ENCODE measurements around the gene ANXA3. TPM values are rescaled to one million over a fixed set of nuclear protein-coding genes. Genes with fewer than 3 reads are reported as not detected.

Gene ANXA3
- polyA plus RNA-seq, 1 experiment = 13.9 TPM

DNA sequence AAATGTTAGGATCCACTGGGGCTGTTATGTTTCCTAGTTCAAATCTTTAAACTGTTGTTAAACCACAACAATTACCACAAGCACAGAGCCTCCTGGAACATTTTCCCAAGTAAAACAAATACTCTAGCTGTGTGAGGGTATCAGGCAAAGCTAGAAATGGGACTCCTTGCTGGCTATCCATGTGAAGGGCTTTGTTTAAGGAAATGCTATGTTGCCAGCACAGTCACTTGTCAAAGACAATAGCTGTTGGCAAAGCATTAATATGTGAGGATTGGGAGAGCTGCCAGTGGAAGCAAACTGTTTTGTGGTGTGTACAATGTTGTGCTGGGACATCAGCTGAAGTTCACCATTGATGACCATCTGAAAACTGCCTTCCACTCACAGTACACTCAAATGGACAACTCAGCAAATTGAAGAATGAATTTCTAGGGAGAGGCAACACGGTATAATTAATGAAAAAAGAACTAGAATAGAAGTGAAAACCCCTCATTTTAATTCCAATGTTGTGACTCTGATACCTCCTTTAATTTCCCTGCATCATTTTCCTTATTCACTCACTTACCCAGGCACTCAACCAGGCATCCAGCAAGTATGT lies 100.8 kb downstream of the ANXA3 start:
- ChIA-PET POLR2A (interaction anchor here (0.7 kb wide), 1 partner anchor 92 kb away, joined by 3 read pairs; no protein-coding TSS in a partner anchor), CTCF (interaction anchor here (1.1 to 1.4 kb wide), 3 partner anchors 9 to 212 kb away, joined by 3 to 7 read pairs (median 3); no protein-coding TSS in a partner anchor)
- Histone ChIP-seq H3K4me3 (ENCODE audit: low read depth, low read length) (no peak overlapping the region), H3K27me3 (ENCODE audit: control insufficient read depth, insufficient read depth, low read length) (no peaks in the 10 kb centered on the region), H3K9me3 (ENCODE audit: control insufficient read depth, insufficient read depth, low read length) (no peaks in the 10 kb centered on the region), H3K27ac (ENCODE audit: low read depth, low read length) (no peak overlapping the region)
- DNase-seq (ENCODE audit: low read depth, low spot score) = no peak
- TF ChIP-seq, protein P1, sequence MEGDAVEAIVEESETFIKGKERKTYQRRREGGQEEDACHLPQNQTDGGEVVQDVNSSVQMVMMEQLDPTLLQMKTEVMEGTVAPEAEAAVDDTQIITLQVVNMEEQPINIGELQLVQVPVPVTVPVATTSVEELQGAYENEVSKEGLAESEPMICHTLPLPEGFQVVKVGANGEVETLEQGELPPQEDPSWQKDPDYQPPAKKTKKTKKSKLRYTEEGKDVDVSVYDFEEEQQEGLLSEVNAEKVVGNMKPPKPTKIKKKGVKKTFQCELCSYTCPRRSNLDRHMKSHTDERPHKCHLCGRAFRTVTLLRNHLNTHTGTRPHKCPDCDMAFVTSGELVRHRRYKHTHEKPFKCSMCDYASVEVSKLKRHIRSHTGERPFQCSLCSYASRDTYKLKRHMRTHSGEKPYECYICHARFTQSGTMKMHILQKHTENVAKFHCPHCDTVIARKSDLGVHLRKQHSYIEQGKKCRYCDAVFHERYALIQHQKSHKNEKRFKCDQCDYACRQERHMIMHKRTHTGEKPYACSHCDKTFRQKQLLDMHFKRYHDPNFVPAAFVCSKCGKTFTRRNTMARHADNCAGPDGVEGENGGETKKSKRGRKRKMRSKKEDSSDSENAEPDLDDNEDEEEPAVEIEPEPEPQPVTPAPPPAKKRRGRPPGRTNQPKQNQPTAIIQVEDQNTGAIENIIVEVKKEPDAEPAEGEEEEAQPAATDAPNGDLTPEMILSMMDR (IDR thresholded peaks at IDR 0.05; ENCODE audit: low read depth, low read length) = no peak

DNA sequence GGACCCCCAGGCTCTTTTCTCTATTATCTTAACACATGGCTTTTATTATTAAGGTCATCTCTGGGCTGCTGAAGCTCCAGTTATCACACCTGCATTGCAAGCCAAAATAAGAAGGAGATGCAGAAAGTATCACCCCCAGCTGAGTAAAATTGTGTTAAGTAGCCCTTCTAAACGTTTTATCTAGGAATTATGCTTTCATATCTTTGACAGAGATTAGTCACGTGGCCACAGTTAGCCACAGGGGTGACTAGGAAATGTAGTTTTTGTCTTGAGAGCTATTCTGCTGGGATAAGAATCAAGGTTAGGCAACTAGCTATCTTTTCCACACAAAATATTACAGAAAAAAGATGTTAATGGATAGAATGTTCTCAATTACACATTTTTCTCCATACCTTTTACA lies 102.1 kb downstream of the ANXA3 start:
- DNase-seq (ENCODE audit: low read depth, low spot score) = no peak
- H3K4me3 ChIP-seq (ENCODE audit: low read depth, low read length) = no peak overlapping the region
- no peaks in the 10 kb centered on the region for H3K9me3 ChIP-seq (ENCODE audit: control insufficient read depth, insufficient read depth, low read length)
- H3K27me3 ChIP-seq (ENCODE audit: control insufficient read depth, insufficient read depth, low read length) = no peaks in the 10 kb centered on the region
- ChIA-PET CTCF (interaction anchor here (0.6 to 1.6 kb wide), 4 partner anchors 9 to 1632 kb away, joined by 3 to 6 read pairs (median 4); no protein-coding TSS in a partner anchor), POLR2A (no interaction called here)
- TF ChIP-seq, protein P1 (IDR thresholded peaks at IDR 0.05; ENCODE audit: low read depth, low read length) = no peak
- no peak overlapping the region for H3K27ac ChIP-seq (ENCODE audit: low read depth, low read length)

DNA sequence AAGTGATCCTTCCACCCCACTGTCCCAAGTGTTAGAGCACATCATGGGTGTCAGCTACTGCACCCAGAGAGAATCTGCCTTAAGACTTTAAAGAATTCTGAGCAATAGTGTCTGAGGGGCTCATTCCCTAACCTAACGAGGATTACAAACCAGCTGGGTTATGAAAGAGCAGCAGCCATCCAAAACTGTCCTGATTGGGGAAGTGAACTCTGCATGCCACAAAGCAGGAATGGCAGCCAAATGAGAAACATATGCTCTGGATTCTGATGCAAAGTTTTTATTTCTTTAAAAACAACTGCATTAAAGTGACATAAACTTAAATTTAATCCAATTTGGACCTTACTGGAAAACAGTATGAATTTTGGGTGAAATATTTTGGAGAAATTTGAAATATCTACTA lies 103.2 kb downstream of the ANXA3 start:
- Histone ChIP-seq H3K9me3 (ENCODE audit: control insufficient read depth, insufficient read depth, low read length) (no peaks in the 10 kb centered on the region), H3K27ac (ENCODE audit: low read depth, low read length) (no peak overlapping the region), H3K4me3 (ENCODE audit: low read depth, low read length) (no peak overlapping the region), H3K27me3 (ENCODE audit: control insufficient read depth, insufficient read depth, low read length) (no peaks in the 10 kb centered on the region)
- TF ChIP-seq, protein P1 (IDR thresholded peaks at IDR 0.05; ENCODE audit: low read depth, low read length) = no peak
- ChIA-PET POLR2A (no interaction called here), CTCF (interaction anchor here (0.9 kb wide), 1 partner anchor 10 kb away, joined by 5 read pairs; no protein-coding TSS in a partner anchor)
- peak; percentile 37 for DNase-seq (ENCODE audit: low read depth, low spot score)

DNA sequence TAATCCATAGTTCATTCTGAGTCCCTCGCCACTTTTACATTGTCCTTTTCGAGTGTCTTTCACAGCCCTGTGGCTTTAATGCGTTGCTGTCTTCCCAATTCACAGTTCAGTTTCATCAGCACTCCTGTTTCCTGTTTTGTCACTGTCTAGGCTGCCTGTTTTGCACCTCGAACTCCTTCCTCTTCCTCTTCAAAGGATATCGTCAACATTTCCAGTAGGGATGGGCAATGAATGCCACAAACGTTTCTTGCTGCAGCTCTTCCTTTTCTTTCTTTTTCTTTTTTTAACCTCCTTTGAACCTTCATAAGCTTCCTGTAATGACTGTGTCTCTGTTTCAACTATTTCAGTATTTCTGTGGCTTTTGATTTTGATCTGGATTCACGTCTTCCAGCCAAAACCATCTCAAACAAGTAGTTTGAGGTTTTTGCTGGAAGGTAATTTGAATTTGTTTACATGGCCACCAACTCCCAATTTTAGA lies 105.4 kb downstream of the ANXA3 start:
- TF ChIP-seq, protein P1 (IDR thresholded peaks at IDR 0.05; ENCODE audit: low read depth, low read length) = no peak
- Histone ChIP-seq H3K27ac (ENCODE audit: low read depth, low read length) (no peak overlapping the region), H3K27me3 (ENCODE audit: control insufficient read depth, insufficient read depth, low read length) (no peaks in the 10 kb centered on the region), H3K9me3 (ENCODE audit: control insufficient read depth, insufficient read depth, low read length) (no peaks in the 10 kb centered on the region), H3K4me3 (ENCODE audit: low read depth, low read length) (no peak overlapping the region)
- CTCF ChIA-PET = interaction anchor here (0.5 kb wide), 1 partner anchor 1560 kb away, joined by 3 read pairs; no protein-coding TSS in a partner anchor
- POLR2A ChIA-PET = no interaction called here
- DNase-seq (ENCODE audit: low read depth, low spot score) = no peak

DNA sequence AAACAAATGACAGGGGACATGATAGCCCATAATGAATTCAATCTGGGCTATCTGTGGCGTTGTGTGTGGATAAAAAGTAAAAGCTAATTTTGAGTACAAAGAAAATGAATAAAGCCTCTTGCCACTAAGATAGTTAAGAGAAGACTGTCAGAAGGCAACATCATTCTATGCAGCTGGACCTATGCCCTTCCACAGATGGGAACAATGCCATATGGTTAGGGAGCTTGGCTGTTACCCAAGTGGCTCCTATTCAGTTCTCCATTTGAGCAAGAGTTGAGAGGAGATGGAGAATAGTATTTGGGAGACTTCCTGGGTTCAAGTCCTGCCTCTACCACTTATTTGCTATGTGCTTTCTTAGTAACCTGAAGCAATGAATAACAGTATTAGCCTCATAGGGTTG lies 107.7 kb downstream of the ANXA3 start:
- Histone ChIP-seq H3K4me3 (ENCODE audit: low read depth, low read length) (no peak overlapping the region), H3K27me3 (ENCODE audit: control insufficient read depth, insufficient read depth, low read length) (no peaks in the 10 kb centered on the region), H3K9me3 (ENCODE audit: control insufficient read depth, insufficient read depth, low read length) (no peaks in the 10 kb centered on the region), H3K27ac (ENCODE audit: low read depth, low read length) (no peak overlapping the region)
- TF ChIP-seq, protein P1 (IDR thresholded peaks at IDR 0.05; ENCODE audit: low read depth, low read length) = no peak
- no peak for DNase-seq (ENCODE audit: low read depth, low spot score)
- ChIA-PET POLR2A (no interaction called here), CTCF (interaction anchor here (1.1 kb wide), 1 partner anchor 15 kb away, joined by 5 read pairs; no protein-coding TSS in a partner anchor)

Measured in AG04450 (cell line).